ENCODE results near the gene CETP. TPM values are rescaled to one million over a fixed set of nuclear protein-coding genes. Genes with fewer than 3 reads are reported as not detected.

Gene CETP
- total and polyA plus RNA-seq, 2 of the 8 experiments (the other 6 are each of a cell fraction or from before 2014, with no cell fraction given) = not detected

DNA sequence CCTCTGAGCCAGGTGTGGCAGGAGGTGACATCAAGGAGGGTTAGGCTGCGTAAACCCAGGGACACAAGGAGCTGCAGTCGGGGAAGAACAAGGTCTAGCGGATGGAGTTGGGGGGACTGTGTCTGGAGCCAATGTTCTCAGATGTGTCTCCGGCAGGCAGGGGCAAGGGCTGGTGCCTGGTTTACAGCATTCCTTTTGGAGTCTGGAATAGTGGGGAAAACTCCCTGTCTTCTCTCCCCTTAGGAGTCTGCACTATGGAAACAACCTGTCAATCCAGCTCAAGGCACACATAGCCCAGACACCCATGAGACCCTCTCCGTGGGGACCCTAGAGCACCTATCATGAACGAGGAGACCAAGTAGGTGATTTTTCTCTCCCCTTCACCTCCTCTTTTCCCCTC is 55.1 kb downstream of the CETP start:
- H3K4me3 ChIP-seq (ENCODE audit: extremely low read depth in 1 of 4, insufficient read depth in 2 of 4, low read depth in 3 of 4, low read length in 4 of 4) = no peak overlapping the region
- ChIA-PET CTCF (ENCODE audit: partially characterized antibody) (interaction anchor here (1.4 to 1.5 kb wide), 2 partner anchors 10 to 11 kb away, joined by 3 read pairs; no protein-coding TSS in a partner anchor), POLR2A (ENCODE audit: partially characterized antibody) (interaction anchor here (0.8 kb wide), 1 partner anchor 9 kb away, joined by 3 read pairs; no protein-coding TSS in a partner anchor)
- no peak overlapping the region for H3K4me2 ChIP-seq (ENCODE audit: insufficient read depth in 1 of 2, low read depth in 2 of 2, low read length in 2 of 2)
- no peak overlapping the region for H2BK12ac ChIP-seq (ENCODE audit: low read depth, low read length)
- H2AFZ ChIP-seq (ENCODE audit: low read length) = no peak overlapping the region
- H2BK15ac ChIP-seq (ENCODE audit: low read length) = no peak overlapping the region
- FAIRE-seq = no peak
- H3K23me2 ChIP-seq (ENCODE audit: low read depth, low read length) = no peaks in the 10 kb centered on the region
- H3K79me1 ChIP-seq (ENCODE audit: low read depth, low read length) = no peaks in the 10 kb centered on the region
- no peak overlapping the region for H3K14ac ChIP-seq (ENCODE audit: insufficient read length)
- H3K36me3 ChIP-seq (ENCODE audit: control insufficient read depth in 2 of 4, insufficient read depth in 4 of 4, low read length in 3 of 4) = no peaks in the 10 kb centered on the region
- no peak overlapping the region for H3K27ac ChIP-seq (ENCODE audit: low read depth, low read length)
- no peak for TF ChIP-seq JUND (IDR thresholded peaks at IDR 0.05; ENCODE audit: low read length)
- no peak for TF ChIP-seq MAX (IDR thresholded peaks at IDR 0.05)
- TF ChIP-seq RAD21 (IDR thresholded peaks at IDR 0.05 in 1 of 2, conservative IDR thresholded peaks at IDR 0.05 in 1 of 2; ENCODE audit: low read depth in 2 of 2, low read length in 2 of 2) = no peak
- no peak for TF ChIP-seq YY1 (IDR thresholded peaks at IDR 0.05; ENCODE audit: low read depth, low read length)
- no peak for TF ChIP-seq SAP30 (IDR thresholded peaks at IDR 0.05; ENCODE audit: insufficient read depth, insufficient replicate concordance, low read length)
- no peak for TF ChIP-seq CREB1 (IDR thresholded peaks at IDR 0.05)
- TF ChIP-seq, protein P1, sequence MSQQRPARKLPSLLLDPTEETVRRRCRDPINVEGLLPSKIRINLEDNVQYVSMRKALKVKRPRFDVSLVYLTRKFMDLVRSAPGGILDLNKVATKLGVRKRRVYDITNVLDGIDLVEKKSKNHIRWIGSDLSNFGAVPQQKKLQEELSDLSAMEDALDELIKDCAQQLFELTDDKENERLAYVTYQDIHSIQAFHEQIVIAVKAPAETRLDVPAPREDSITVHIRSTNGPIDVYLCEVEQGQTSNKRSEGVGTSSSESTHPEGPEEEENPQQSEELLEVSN (IDR thresholded peaks at IDR 0.05) = no peak
- TF ChIP-seq EP300 (IDR thresholded peaks at IDR 0.05; ENCODE audit: borderline replicate concordance in 1 of 2, low read depth in 2 of 2, low read length in 2 of 2) = no peak
- TF ChIP-seq MAFK (IDR thresholded peaks at IDR 0.05; ENCODE audit: low read depth, low read length) = no peak
- TF ChIP-seq POLR2AphosphoS5 (IDR thresholded peaks at IDR 0.05; ENCODE audit: low read depth, low read length) = no peak
- TF ChIP-seq CTBP2 (IDR thresholded peaks at IDR 0.05; ENCODE audit: borderline replicate concordance, insufficient read depth, insufficient read length, low read length) = no peak
- no peak for TF ChIP-seq SUZ12 (IDR thresholded peaks at IDR 0.05; ENCODE audit: low read length)
- TF ChIP-seq PHF8 (conservative IDR thresholded peaks at IDR 0.05; ENCODE audit: low read depth, low read length) = no peak
- H4K5ac ChIP-seq (ENCODE audit: insufficient read length, low read depth, low read length) = no peak overlapping the region
- H3K18ac ChIP-seq (ENCODE audit: extremely low read depth, low read length) = no peak overlapping the region
- H2BK20ac ChIP-seq (ENCODE audit: low read length) = no peak overlapping the region
- H3K4me1 ChIP-seq (replicated peaks in 1 of 4; ENCODE audit: control insufficient read depth in 3 of 4, insufficient read depth in 4 of 4, low read length in 3 of 4) = peaks cover 0 to 2% (median 0%) of the 10 kb centered on the region in 4 experiments; a peak in 1 of 7 replicates
- no peak overlapping the region for H3K4ac ChIP-seq (replicated peaks; ENCODE audit: insufficient read length, low read depth, low read length)
- H3K56ac ChIP-seq (replicated peaks; ENCODE audit: insufficient read length, low read depth, low read length) = no peak overlapping the region
- H3K27me3 ChIP-seq (replicated peaks in 1 of 4; ENCODE audit: control insufficient read depth in 3 of 4, extremely low read depth in 1 of 4, insufficient read depth in 3 of 4, low read length in 3 of 4) = no peaks in the 10 kb centered on the region
- H4K91ac ChIP-seq (replicated peaks; ENCODE audit: insufficient read length, low read length) = no peak overlapping the region
- DNase-seq (ENCODE audit: low read depth in 1 of 2, low spot score in 2 of 2) = no peak
- 86% methylated on average over 6 of the region's 6 CpGs; no CpG with 5 or more reads in 1 of the 2 experiments for WGBS, 2 experiments (ENCODE audit: extremely low coverage in 1 of 2, insufficient coverage in 1 of 2, insufficient read length in 1 of 2, insufficient replicate concordance in 2 of 2, low coverage in 1 of 2, low lambda C conversion rate in 2 of 2, missing lambda C conversion rate in 1 of 2)
- no peak overlapping the region for H3K23ac ChIP-seq (ENCODE audit: insufficient read length)
- H2AK5ac ChIP-seq (ENCODE audit: low read depth, low read length) = no peak overlapping the region
- no peak overlapping the region for H3K9ac ChIP-seq (replicated peaks in 1 of 4; ENCODE audit: extremely low read depth in 1 of 4, low read depth in 3 of 4, low read length in 3 of 4)
- no peak overlapping the region for H2BK5ac ChIP-seq (ENCODE audit: low read depth, low read length)
- H3K9me3 ChIP-seq (ENCODE audit: insufficient read depth in 2 of 2, low read depth in 1 of 2, low read length in 1 of 2) = no peaks in the 10 kb centered on the region
- no peak overlapping the region for H2BK120ac ChIP-seq (replicated peaks; ENCODE audit: low read depth, low read length)
- no peaks in the 10 kb centered on the region for H3K79me2 ChIP-seq (ENCODE audit: control insufficient read depth in 1 of 2, insufficient read depth in 2 of 2, low read length in 2 of 2)
- H4K8ac ChIP-seq (ENCODE audit: extremely low read depth, insufficient read depth, low read length) = no peak overlapping the region
- no peaks in the 10 kb centered on the region for H4K20me1 ChIP-seq (replicated peaks in 1 of 2; ENCODE audit: control insufficient read depth in 1 of 2, insufficient read depth in 2 of 2, low read length in 2 of 2)
